GM18951 (cell line): ENCODE data around the gene DHRSX.
"Not testable (repeated sequence)": the region's sequence is repeated elsewhere in the genome, so short reads cannot be mapped to it uniquely, and the experiment has no call there.

Experiments used
- POLR2A ChIP-seq: IDR thresholded peaks from 4 replicates; pipeline ENCODE4 v1.6.1; 2011; ENCODE audit warnings: mild to moderate bottlenecking; ENCODE audit not compliant: insufficient read length, insufficient read depth; ENCODE audit errors: extremely low read depth
- in situ Hi-C: fragments of 300-500 bp; cut with MboI; formaldehyde crosslinking; loops from one replicate; pipeline ENCODE4 v1.12.0; 2022; ENCODE audit warnings: low sequenced_read_pairs, mixed read lengths, inconsistent platforms; ENCODE audit not compliant: unreplicated experiment

Gene DHRSX

GRCh38 chrX:2226182-2226581, 274.6 kb downstream of the DHRSX start:
- in situ Hi-C loops, result no loop called here
- TF ChIP-seq POLR2A, result no peak

- in situ Hi-C loops, result no loop called here
- TF ChIP-seq POLR2A, result no peak
Observed at GRCh38 chrX:2224597-2225235, 276.1 kb downstream of the DHRSX start.

GRCh38 chrX:2224161-2224560, 276.6 kb downstream of the DHRSX start:
- in situ Hi-C loops, result no loop called here
- TF ChIP-seq POLR2A, result no peak

- no peak for TF ChIP-seq POLR2A
- in situ Hi-C loops, result no loop called here
Observed at GRCh38 chrX:2220829-2221567, 279.8 kb downstream of the DHRSX start.

GRCh38 chrX:2220296-2220695, 280.5 kb downstream of the DHRSX start:
- in situ Hi-C loops, result no loop called here
- TF ChIP-seq POLR2A, result no peak

- in situ Hi-C loops, result not testable (repeated sequence)
Observed at GRCh38 chrX:2214138-2214823, 286.5 kb downstream of the DHRSX start.

- in situ Hi-C loops, result not testable (repeated sequence)
Observed at GRCh38 chrX:2211667-2212066, 289.1 kb downstream of the DHRSX start.

GRCh38 chrX:2193273-2193592, 307.5 kb downstream of the DHRSX start:
- TF ChIP-seq POLR2A, result no peak
- in situ Hi-C loops, result loop anchor here (25.0 kb wide), 1 partner anchor 531 kb away; no protein-coding TSS in a partner anchor

GRCh38 chrX:2192584-2193272, 308.0 kb downstream of the DHRSX start:
- in situ Hi-C loops, result loop anchor here (25.0 kb wide), 1 partner anchor 530 kb away; no protein-coding TSS in a partner anchor
- TF ChIP-seq POLR2A, result no peak

- TF ChIP-seq POLR2A, result no peak
- in situ Hi-C loops, result loop anchor here (25.0 kb wide), 1 partner anchor 527 kb away; no protein-coding TSS in a partner anchor
Observed at GRCh38 chrX:2188840-2189239, 311.9 kb downstream of the DHRSX start.

- no peak for TF ChIP-seq POLR2A
- in situ Hi-C loops, result loop anchor here (25.0 kb wide), 1 partner anchor 526 kb away; no protein-coding TSS in a partner anchor
Observed at GRCh38 chrX:2188330-2188792, 312.4 kb downstream of the DHRSX start.

GRCh38 chrX:2187352-2188115, 313.2 kb downstream of the DHRSX start:
- no peak for TF ChIP-seq POLR2A
- in situ Hi-C loops, result loop anchor here (25.0 kb wide), 1 partner anchor 525 kb away; no protein-coding TSS in a partner anchor
